GM13977 (cell line): Measurements from ENCODE around the gene PARP15.
A peak's percentile ranks its signal among the peaks of the same experiment; 100 is the strongest.

Source experiments
- DNase-seq: peaks from one replicate; pipeline ENCODE4 v3.0.0; 2012; ENCODE audit warnings: low spot score
- CTCF ChIP-seq: IDR thresholded peaks from 2 replicates; pipeline ENCODE4 v1.5.1; 2012; ENCODE audit warnings: mild to moderate bottlenecking, control low read depth; ENCODE audit not compliant: insufficient read depth; ENCODE audit errors: extremely low read depth, missing control alignments
- in situ Hi-C: fragments of 300-500 bp; cut with MboI; formaldehyde crosslinking; loops from one replicate; pipeline ENCODE4 v1.12.0; 2022; ENCODE audit warnings: low sequenced_read_pairs, low pct_unique_long_range_greater_than_20kb, mixed read lengths, inconsistent platforms; ENCODE audit not compliant: unreplicated experiment

Gene PARP15

DNA sequence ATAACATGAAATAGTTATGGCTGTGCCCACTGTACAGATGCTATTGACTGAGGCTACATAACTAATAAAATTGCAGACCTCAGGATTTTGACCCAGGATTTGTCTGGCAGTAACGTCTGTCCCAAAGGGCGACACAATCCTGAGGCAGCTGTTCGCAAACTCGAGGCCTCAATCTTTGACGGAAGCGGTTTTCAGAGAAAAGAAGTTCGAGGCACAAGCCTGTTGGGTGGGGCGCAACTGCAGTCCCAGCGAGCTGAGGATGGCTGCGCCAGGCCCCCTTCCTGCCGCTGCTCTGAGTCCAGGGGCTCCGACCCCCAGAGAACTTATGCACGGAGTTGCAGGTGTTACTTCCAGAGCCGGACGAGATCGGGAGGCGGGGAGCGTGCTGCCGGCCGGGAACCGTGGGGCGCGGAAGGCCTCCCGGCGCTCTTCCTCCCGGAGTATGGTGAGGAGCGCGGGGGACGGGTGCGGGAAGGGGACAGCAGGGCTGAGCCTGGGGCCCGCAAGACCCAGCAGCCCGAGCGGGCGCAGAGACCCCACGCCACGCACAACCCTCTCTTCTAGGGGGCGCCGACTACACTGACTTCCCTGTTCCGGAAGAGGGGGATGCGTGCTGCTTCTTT, at the start of gene PARP15:
Gene PARP15 (plus strand): TSS at position 242 of the 623 bp plus-strand sequence. CDS start 18 bp downstream, at position 260.
- TF ChIP-seq CTCF, result no peak
- in situ Hi-C loops, result no loop called here
- DNase-seq, result no peak

- DNase-seq, result no peak
- in situ Hi-C loops, result no loop called here
- no peak for TF ChIP-seq CTCF
Measured at GRCh38 chr3:122530164-122530563, 47.3 kb upstream of the PARP15 start.

GRCh38 chr3:122533480-122533879, 44.0 kb upstream of the PARP15 start:
- in situ Hi-C loops, result no loop called here
- TF ChIP-seq CTCF, result no peak
- DNase-seq, result no peak

DNA sequence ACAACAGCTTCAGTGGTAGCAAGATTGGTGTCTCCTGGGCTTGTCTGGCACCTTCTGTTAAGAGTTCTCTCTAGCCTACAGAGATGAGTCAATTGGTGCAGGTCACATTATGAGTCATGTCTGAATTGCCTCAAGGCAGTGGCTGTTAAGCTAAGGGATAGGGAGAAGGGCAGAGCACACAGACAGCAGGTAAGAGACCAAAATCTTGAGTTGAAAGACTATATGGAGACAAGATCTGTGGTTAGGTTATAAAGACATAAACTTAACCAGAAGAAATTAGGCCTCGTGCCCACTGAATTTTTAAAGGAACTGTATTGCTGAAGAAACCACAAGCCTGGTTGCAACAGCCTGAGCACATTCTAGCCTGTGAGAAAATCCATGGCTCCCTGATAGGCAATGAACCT, 43.5 kb upstream of the PARP15 start:
- no peak for TF ChIP-seq CTCF
- in situ Hi-C loops, result no loop called here
- DNase-seq, result peak; percentile 82

- in situ Hi-C loops, result no loop called here
- no peak for TF ChIP-seq CTCF
- DNase-seq, result no peak
Measured at GRCh38 chr3:122535964-122536631, 41.4 kb upstream of the PARP15 start.

- no peak for TF ChIP-seq CTCF
- in situ Hi-C loops, result no loop called here
- DNase-seq, result no peak
Measured at GRCh38 chr3:122536632-122537001, 40.8 kb upstream of the PARP15 start.
